Adrenal gland (tissue), 12 donors: ENCODE data around the gene BTBD6. TPM values are rescaled to one million over a fixed set of nuclear protein-coding genes. Genes with fewer than 3 reads are reported as not detected.

Source experiments
- DNase-seq, 7 donors: peaks; one replicate each; pipeline ENCODE4 v3.0.0-alpha.2; 2019 to 2020
- H3K27ac ChIP-seq, 5 donors: fragments of 200-600 bp; sonication (generic) in 4 of 5; 1 replicate in 3 of 5; 2 replicates in 2 of 5; pipeline versions ENCODE4 v1.5.1 to v1.8.0; 2016 to 2020; ENCODE audit warnings: mild to moderate bottlenecking in 1 of 5
- H3K27me3 ChIP-seq: fragments of 200-600 bp; 2 replicates; pipeline ENCODE4 v1.8.0; 2021
- H3K36me3 ChIP-seq, 2 donors: fragments of 200-600 bp; replicated peaks in 1 of 2; 1 replicate in 1 of 2; 2 replicates in 1 of 2; pipeline versions ENCODE4 v1.5.1 to v1.8.0; 2018 to 2022
- H3K4me1 ChIP-seq, 2 donors: fragments of 200-600 bp; replicated peaks in 1 of 2; 1 replicate in 1 of 2; 2 replicates in 1 of 2; pipeline versions ENCODE4 v1.5.1 to v1.8.0; 2018 to 2021
- H3K4me3 ChIP-seq, 4 donors: fragments of 200-600 bp; sonication (generic) in 3 of 4; one replicate each; pipeline ENCODE4 v1.5.1; 2016 to 2018
- H3K9me3 ChIP-seq, 3 donors: fragments of 200-600 bp; sonication (generic) in 1 of 3; replicated peaks in 1 of 3; 1 replicate in 2 of 3; 2 replicates in 1 of 3; pipeline versions ENCODE4 v1.5.1 to v1.8.0; 2016 to 2021
- CTCF ChIP-seq, 6 experiments: fragments of 450-650 bp in 4 of 6; fragments of 200-600 bp in 2 of 6; sonication (generic) in 1 of 6; IDR thresholded peaks; 1 replicate in 5 of 6; 2 replicates in 1 of 6; pipeline versions ENCODE4 v1.5.1 to v1.8.0; 2016 to 2021; ENCODE audit warnings: antibody characterized with exemption in 6 of 6, mild to moderate bottlenecking in 2 of 6, moderate library complexity in 1 of 6
- POLR2A ChIP-seq, 2 donors: fragments of 450-650 bp; IDR thresholded peaks; one replicate each; pipeline ENCODE4 v1.6.1; 2017; ENCODE audit warnings: antibody characterized with exemption in 2 of 2, mild to moderate bottlenecking in 2 of 2, moderate library complexity in 1 of 2
- WGBS, 4 donors: extraction: QIAGEN DNeasy Blood & Tissue Kit in 2 of 4; methylation state at CpG; one replicate each; pipeline versions ENCODE4 v1.1.5 to v1.1.7; 2013 to 2017; 5-methylcytosine and 5-hydroxymethylcytosine counted together
- intact Hi-C, 2 donors: fragments of 100-400 bp; cut with DNase I; formaldehyde crosslinking; loops; one replicate each; pipeline versions ENCODE4 v1.14.1 to v1.15.0; 2022 to 2023
- polyA plus RNA-seq, 3 donors: library from polyadenylated mRNA; stranded (reverse); fragments of 200-250 nt in 2 of 3; fragments of 350-450 nt in 1 of 3; fragmentation: Illumina TruSeq in 1 of 3; extraction: RNeasy Lipid Tissue Mini Kit (QIAGEN cat#74804) in 1 of 3; gene quantifications; one replicate each; pipeline ENCODE4 v1.2.3, GENCODE V29; 2013 to 2014
- total RNA-seq, 9 donors: library from RNA; depleted of rRNA in 4 of 9; stranded (reverse); fragments of >200 nt in 4 of 9; fragments of 120-200 nt in 1 of 9; fragmentation: NEBNext Ultra II Directional in 1 of 9; extraction: Animal tissue kit (Norgen Biotek cat#: 25700) in 1 of 9; gene quantifications; one replicate each; pipeline versions ENCODE4 v1.1.0 to v1.2.4, GENCODE V29; 2013 to 2023
- donor health status: healthy with polysubstance abuse.
- donor health status: Bipolar disorder and iron deficiency.
- donor health status: DM: yes; HTN: yes; CAD: no.
- donor health status: DM: no; HTN: no; CAD: no.
- donor health status: DM: no; HTN: no; CAD: no.
- donor health status: DM: yes; HTN: yes; CAD: no.

The BTBD6 gene
- total and polyA plus RNA-seq, 12 donors: 14.3 to 78.5 (median 33.6) TPM

DNA sequence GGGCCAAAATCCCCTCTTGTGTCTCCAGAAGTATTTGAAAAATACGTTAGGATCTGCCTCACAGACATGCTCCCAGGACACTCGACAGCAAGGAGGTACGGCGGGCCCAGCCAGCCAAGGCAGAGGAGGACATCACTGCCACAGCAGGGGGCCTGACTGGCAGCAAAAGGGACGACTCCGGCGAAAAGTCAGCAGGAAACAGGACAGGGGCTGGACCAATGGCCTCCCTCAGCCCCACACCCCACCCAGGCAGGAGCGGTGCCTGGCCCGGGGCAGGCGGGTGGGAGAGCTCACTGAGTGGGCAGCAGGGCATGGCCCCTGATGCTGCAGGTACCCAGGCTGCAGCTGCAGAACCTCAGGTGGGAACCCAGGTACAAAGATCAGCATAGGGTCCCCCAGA is 34.7 kb downstream of the BTBD6 start:
- no peak for TF ChIP-seq POLR2A (IDR thresholded peaks at IDR 0.05)
- TF ChIP-seq CTCF (IDR thresholded peaks at IDR 0.05): no peak
- Histone ChIP-seq H3K4me3 (no peak overlapping the region), H3K27me3 (no peaks in the 10 kb centered on the region), H3K4me1 (peaks cover 0 to 3% of the 10 kb centered on the region in 2 donors), H3K36me3 (no peaks in the 10 kb centered on the region), H3K9me3 (no peaks in the 10 kb centered on the region), H3K27ac (no peak overlapping the region)
- intact Hi-C loops: loop anchor here in 1 of 2 donors (5.0 kb wide), 1 partner anchor 81 kb away; no protein-coding TSS in a partner anchor
- WGBS, 4 donors: 76 to 92% (median 83%) methylated on average over 5 to 10 of the region's 10 CpGs
- no peak for DNase-seq

DNA sequence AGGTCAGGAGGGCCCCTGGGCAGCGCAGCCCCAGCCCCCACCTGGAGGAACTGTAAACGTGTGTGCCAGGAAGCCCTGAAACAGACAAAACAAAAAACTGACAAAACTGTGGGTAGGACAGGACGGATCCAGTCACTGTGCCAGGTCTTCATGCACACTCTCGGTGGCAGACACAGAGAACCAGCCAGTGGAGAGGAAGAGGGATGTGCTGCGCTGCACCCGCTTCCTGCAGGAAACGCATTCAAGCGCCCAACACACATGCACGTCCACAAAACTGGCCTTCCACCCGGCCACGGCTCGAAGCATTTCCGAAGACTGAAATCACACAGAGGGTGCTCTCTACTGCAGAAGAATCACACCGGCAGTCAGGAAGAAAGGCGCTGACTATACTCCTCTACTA is 35.6 kb downstream of the BTBD6 start:
- 54 to 62% (median 61%) methylated on average over 14 to 15 of the region's 15 CpGs for WGBS, 4 donors
- no peak for TF ChIP-seq POLR2A (IDR thresholded peaks at IDR 0.05)
- no peak for TF ChIP-seq CTCF (IDR thresholded peaks at IDR 0.05)
- Histone ChIP-seq H3K27me3 (no peaks in the 10 kb centered on the region), H3K36me3 (no peaks in the 10 kb centered on the region), H3K4me3 (no peak overlapping the region), H3K9me3 (no peaks in the 10 kb centered on the region), H3K4me1 (peaks cover 0 to 3% of the 10 kb centered on the region in 2 donors), H3K27ac (no peak overlapping the region)
- DNase-seq: no peak
- intact Hi-C loops: loop anchor here in 1 of 2 donors (5.0 kb wide), 1 partner anchor 82 kb away; no protein-coding TSS in a partner anchor

- TF ChIP-seq POLR2A (IDR thresholded peaks at IDR 0.05) (no peak), CTCF (IDR thresholded peaks at IDR 0.05) (no peak)
- H3K4me1 ChIP-seq: peaks cover 0 to 3% of the 10 kb centered on the region in 2 donors
- H3K27me3 ChIP-seq: no peaks in the 10 kb centered on the region
- intact Hi-C loops: no loop called here
- no peak overlapping the region for H3K4me3 ChIP-seq
- 89 to 96% (median 92%) methylated on average over 8 of the region's 8 CpGs for WGBS, 4 donors
- H3K36me3 ChIP-seq: no peaks in the 10 kb centered on the region
- DNase-seq: no peak
- H3K27ac ChIP-seq: no peak overlapping the region
- no peaks in the 10 kb centered on the region for H3K9me3 ChIP-seq
Observed at GRCh38 chr14:105285174-105285573, 36.8 kb downstream of the BTBD6 start.

GRCh38 chr14:105286759-105287144 is 38.4 kb downstream of the BTBD6 start:
- Histone ChIP-seq H3K27ac (no peak overlapping the region), H3K27me3 (no peaks in the 10 kb centered on the region), H3K4me1 (no peaks in the 10 kb centered on the region), H3K9me3 (no peaks in the 10 kb centered on the region), H3K36me3 (no peaks in the 10 kb centered on the region), H3K4me3 (no peak overlapping the region)
- 87 to 95% (median 92%) methylated on average over 5 to 9 of the region's 9 CpGs for WGBS, 4 donors
- intact Hi-C loops: no loop called here
- TF ChIP-seq CTCF (IDR thresholded peaks at IDR 0.05): no peak
- no peak for TF ChIP-seq POLR2A (IDR thresholded peaks at IDR 0.05)
- no peak for DNase-seq
